Endothelial cell of umbilical vein (primary cell): ENCODE results near the gene POLRMT. TPM values are rescaled to one million over a fixed set of nuclear protein-coding genes. Genes with fewer than 3 reads are reported as not detected.
"Not testable (repeated sequence)": the region's sequence is repeated elsewhere in the genome, so short reads cannot be mapped to it uniquely, and the experiment has no call there.

ENCODE experiments used
- BruUV-seq: library from RNA; stranded (reverse); fragments of 400-500 nt; replicated peaks from 2 replicates; lab custom pipeline; 2021; lab: Mats Ljungman, UMichigan
- CTCF ChIA-PET: fragments of 300-600, 350-600 bp; sonication (Branson Sonifier 250); formaldehyde crosslinking; loops from one replicate; lab custom pipeline; 2021; ENCODE audit warnings: antibody characterized with exemption, inconsistent platforms; lab: Charles Lee
- POLR2A ChIA-PET: fragments of 300-600, 350-600 bp; sonication (Branson Sonifier 250); formaldehyde crosslinking; loops from one replicate; lab custom pipeline; 2021; ENCODE audit warnings: antibody characterized with exemption, inconsistent platforms; lab: Charles Lee
- DNase-seq: peaks from one replicate; pipeline ENCODE4 v3.0.0-alpha.2; 2011; ENCODE audit warnings: low read depth, low spot score
- FAIRE-seq: peaks from 2 replicates; lab custom pipeline; 2011; peaks lifted over from hg19 to GRCh38; lab: Jason Lieb, UNC
- H2AFZ ChIP-seq: 2 replicates; pipeline ENCODE4 v1.6.0; 2012; ENCODE audit warnings: low read depth, low read length, control low read depth, inconsistent platforms
- H3K27ac ChIP-seq: 2 replicates; pipeline ENCODE4 v1.5.1; 2011; ENCODE audit warnings: low read depth, mild to moderate bottlenecking, control low read depth, low read length, moderate library complexity; ENCODE audit not compliant: insufficient read depth
- H3K27me3 ChIP-seq, 2 experiments: 2 replicates each; pipeline versions ENCODE4 v1.6.0 to v1.6.1; 2011; ENCODE audit warnings: low read length in 2 of 2, mixed read lengths in 1 of 2; ENCODE audit not compliant: control insufficient read depth in 2 of 2, insufficient read depth in 2 of 2
- H3K36me3 ChIP-seq, 2 experiments: 2 replicates in 1 of 2; 3 replicates in 1 of 2; pipeline ENCODE4 v1.5.1; 2011; ENCODE audit warnings: low read length in 2 of 2, mild to moderate bottlenecking in 1 of 2, moderate library complexity in 1 of 2; ENCODE audit not compliant: control insufficient read depth in 2 of 2, insufficient read depth in 2 of 2; ENCODE audit errors: extremely low read depth in 1 of 2
- H3K4me1 ChIP-seq: 3 replicates; pipeline ENCODE4 v1.5.1; 2011; ENCODE audit warnings: mild to moderate bottlenecking, low read length; ENCODE audit not compliant: control insufficient read depth, insufficient read depth; ENCODE audit errors: extremely low read depth
- H3K4me2 ChIP-seq: 2 replicates; pipeline ENCODE4 v1.6.1; 2011; ENCODE audit warnings: low read length, control low read depth, mixed read lengths; ENCODE audit not compliant: insufficient read depth
- H3K4me3 ChIP-seq, 3 experiments: fragments of 200-600 bp in 1 of 3; sonication (generic), shearing (Covaris generic) in 1 of 3; replicated peaks in 1 of 3; 2 replicates each; pipeline ENCODE4 v1.5.1; 2011 to 2016; ENCODE audit warnings: control low read depth in 3 of 3, low read length in 3 of 3, mild to moderate bottlenecking in 2 of 3, inconsistent platforms in 1 of 3, low read depth in 1 of 3, moderate library complexity in 1 of 3; ENCODE audit not compliant: insufficient read depth in 1 of 3
- H3K79me2 ChIP-seq: 2 replicates; pipeline ENCODE4 v1.6.0; 2012; ENCODE audit warnings: low read length, inconsistent platforms; ENCODE audit not compliant: control insufficient read depth, insufficient read depth
- H3K9ac ChIP-seq: replicated peaks from 2 replicates; pipeline ENCODE3; 2011; ENCODE audit warnings: low read length, control low read depth; ENCODE audit not compliant: insufficient read depth; ENCODE audit errors: extremely low read depth
- H3K9me1 ChIP-seq: replicated peaks from 3 replicates; pipeline ENCODE4 v1.6.0; 2011; ENCODE audit warnings: mild to moderate bottlenecking, low read length; ENCODE audit not compliant: control insufficient read depth, insufficient read depth; ENCODE audit errors: extremely low read depth
- H3K9me3 ChIP-seq: replicated peaks from 2 replicates; pipeline ENCODE4 v1.5.1; 2012; ENCODE audit warnings: low read length, inconsistent platforms; ENCODE audit not compliant: control insufficient read depth, insufficient read depth
- H4K20me1 ChIP-seq: replicated peaks from 2 replicates; pipeline ENCODE3; 2011; ENCODE audit warnings: mild to moderate bottlenecking, low read length; ENCODE audit not compliant: control insufficient read depth, insufficient read depth; ENCODE audit errors: extremely low read depth
- CTCF ChIP-seq, 2 donors: IDR thresholded peaks; 1 replicate in 1 of 2; 2 replicates in 1 of 2; pipeline ENCODE4 v1.5.1; 2011; ENCODE audit warnings: low read length in 2 of 2, mild to moderate bottlenecking in 2 of 2, moderate library complexity in 2 of 2, control low read depth in 1 of 2, inconsistent platforms in 1 of 2, low read depth in 1 of 2; ENCODE audit not compliant: insufficient read depth in 1 of 2; ENCODE audit errors: extremely low read depth in 1 of 2
- EZH2 ChIP-seq: IDR thresholded peaks from 2 replicates; pipeline ENCODE4 v1.6.1; 2012; ENCODE audit warnings: borderline replicate concordance, low read depth, mild to moderate bottlenecking, moderate library complexity, low read length, inconsistent platforms; ENCODE audit not compliant: severe bottlenecking
- FOS ChIP-seq: IDR thresholded peaks from 2 replicates; pipeline ENCODE4 v1.6.1; 2011; ENCODE audit warnings: mild to moderate bottlenecking, low read length, moderate library complexity, borderline replicate concordance; ENCODE audit not compliant: insufficient read depth
- GATA2 ChIP-seq: IDR thresholded peaks from 2 replicates; pipeline ENCODE4 v1.7.0; 2011; ENCODE audit warnings: low read depth, mild to moderate bottlenecking, moderate library complexity, mixed read lengths, low read length; ENCODE audit not compliant: insufficient read length, insufficient read depth
- POLR2A ChIP-seq: IDR thresholded peaks from 2 replicates; pipeline ENCODE4 v1.6.1; 2012; ENCODE audit warnings: low read depth, mild to moderate bottlenecking, control low read depth, low read length
- POLR2AphosphoS5 ChIP-seq: IDR thresholded peaks from 2 replicates; pipeline ENCODE4 v1.6.1; 2012; ENCODE audit warnings: low read depth, mild to moderate bottlenecking, control low read depth, low read length, moderate library complexity; ENCODE audit not compliant: insufficient read depth
- dilution Hi-C: fragments of 300-500 bp; cut with MboI; formaldehyde crosslinking; loops from one replicate; pipeline ENCODE4 v1.15.0; 2019; ENCODE audit warnings: low sequenced_read_pairs; ENCODE audit not compliant: extremely low pct_ligation_motif_present
- intact Hi-C: fragments of 100-400 bp; cut with micrococcal nuclease; formaldehyde crosslinking; loops from one replicate; pipeline ENCODE4 v1.10.0; 2022
- polyA plus RNA-seq, 4 experiments: library from polyadenylated mRNA; depleted of rRNA in 3 of 4; stranded (reverse) in 3 of 4; unstranded in 1 of 4; fragments of >200 nt; gene quantifications; 2 replicates each; pipeline versions ENCODE4 v1.2.1 to v1.2.3, GENCODE V29; 2011 to 2012; ENCODE audit warnings: missing spikeins in 1 of 4
- total RNA-seq: library from RNA; stranded (reverse); gene quantifications from 2 replicates; pipeline ENCODE4 v1.2.3, GENCODE V29; 2021

The POLRMT gene
- total and polyA plus RNA-seq, 2 donors (not counting 3 experiments of a cell fraction or from before 2014, with no cell fraction given): 38.9 to 50.6 TPM

DNA sequence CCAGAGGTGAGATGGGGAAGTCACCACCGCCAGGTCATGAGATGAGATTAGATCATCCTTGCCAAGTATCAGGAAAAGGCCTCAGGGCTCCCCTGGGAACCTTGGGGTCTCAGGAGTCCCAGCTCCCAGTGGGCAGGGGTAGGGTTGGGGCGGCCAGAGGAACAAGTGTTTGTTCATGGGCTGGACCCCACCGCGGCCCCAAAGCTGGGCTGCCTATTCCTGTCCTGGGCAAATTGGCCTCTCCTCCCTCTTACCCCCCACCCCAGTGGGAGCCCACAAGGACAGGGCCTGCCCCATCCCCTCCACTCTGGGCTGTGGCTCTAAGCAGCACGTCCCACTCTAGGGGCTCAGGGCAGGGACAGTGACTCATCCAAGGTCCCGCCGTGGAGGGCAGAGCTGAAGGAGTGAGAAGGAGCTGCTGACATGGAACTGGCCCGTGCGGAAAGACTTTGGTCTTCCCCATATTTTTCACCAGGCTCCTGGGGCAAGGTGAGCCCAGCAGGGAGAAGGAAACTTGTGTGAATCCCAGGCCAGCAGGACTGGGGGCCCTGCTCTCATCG is 47.7 kb downstream of the POLRMT start:
- H4K20me1 ChIP-seq: no peaks in the 10 kb centered on the region
- intact Hi-C loops (loop anchor here (2.0 kb wide), 2 partner anchors 77 to 149 kb away; partner anchors contain the start of gene RNF126), dilution Hi-C loops (no loop called here)
- peaks cover 8 to 9% of the 10 kb centered on the region in 2 experiments for H3K27me3 ChIP-seq
- H3K4me3 ChIP-seq: no peak overlapping the region
- FAIRE-seq (no peak), DNase-seq (no peak)
- H3K36me3 ChIP-seq: peaks cover 0 to 16% of the 10 kb centered on the region in 2 experiments
- CTCF ChIA-PET: interaction anchor here (1.2 to 2.6 kb wide), 3 partner anchors 9 to 149 kb away, joined by 3 to 8 read pairs (median 8); partner anchors contain the start of gene RNF126
- BruUV-seq: no TSS peak
- H3K9me3 ChIP-seq: no peaks in the 10 kb centered on the region
- H3K9me1 ChIP-seq: no peaks in the 10 kb centered on the region
- H3K79me2 ChIP-seq: no peaks in the 10 kb centered on the region
- H3K27ac ChIP-seq: no peak overlapping the region
- H2AFZ ChIP-seq: no peak overlapping the region
- H3K4me2 ChIP-seq: no peak overlapping the region
- POLR2A ChIA-PET: interaction anchor here (1.3 kb wide), 1 partner anchor 14 kb away, joined by 3 read pairs; no protein-coding TSS in a partner anchor
- H3K9ac ChIP-seq: no peak overlapping the region
- H3K4me1 ChIP-seq: no peaks in the 10 kb centered on the region
- TF ChIP-seq CTCF (IDR thresholded peaks at IDR 0.05; ENCODE audit: extremely low read depth in 1 of 2, insufficient read depth in 1 of 2, low read depth in 1 of 2, low read length in 2 of 2): no peak
- TF ChIP-seq FOS: no peak
- no peak for TF ChIP-seq EZH2
- TF ChIP-seq POLR2AphosphoS5: no peak
- no peak for TF ChIP-seq POLR2A
- TF ChIP-seq GATA2: no peak

GRCh38 chr19:585146-585545 is 48.2 kb downstream of the POLRMT start:
- ChIA-PET POLR2A (interaction anchor here (1.3 kb wide), 1 partner anchor 13 kb away, joined by 3 read pairs; no protein-coding TSS in a partner anchor), CTCF (interaction anchor here (1.2 to 2.6 kb wide), 10 partner anchors 8 to 149 kb away, joined by 3 to 21 read pairs (median 6); partner anchors contain the start of genes BSG and RNF126)
- H3K79me2 ChIP-seq, H4K20me1 ChIP-seq, BruUV-seq, H3K27ac ChIP-seq, DNase-seq, H3K4me3 ChIP-seq, H3K4me2 ChIP-seq, H3K27me3 ChIP-seq, H2AFZ ChIP-seq, H3K9me3 ChIP-seq, dilution Hi-C loops, FAIRE-seq, H3K9ac ChIP-seq, H3K4me1 ChIP-seq, H3K9me1 ChIP-seq: not testable (repeated sequence)
- peaks cover 2 to 21% of the 10 kb centered on the region in 2 experiments for H3K36me3 ChIP-seq
- intact Hi-C loops: loop anchor here (2.0 kb wide), 2 partner anchors 78 to 150 kb away; partner anchors contain the start of gene RNF126
